Jurkat, Clone E6-1 (cell line): ENCODE data around the gene TSSK6.
"Not testable (repeated sequence)": the region's sequence is repeated elsewhere in the genome, so short reads cannot be mapped to it uniquely, and the experiment has no call there.

Experiments
- DNase-seq: peaks from one replicate; pipeline ENCODE4 v3.0.0-alpha.2; 2011; ENCODE audit warnings: low read depth, low spot score
- H3K4me3 ChIP-seq: 2 replicates; pipeline ENCODE4 v1.5.1; 2011; ENCODE audit warnings: mild to moderate bottlenecking, low read length, control low read depth, moderate library complexity

Gene TSSK6

GRCh38 chr19:19475015-19475765 lies 40.2 kb downstream of the TSSK6 start:
- DNase-seq, result no peak
- no peak overlapping the region for H3K4me3 ChIP-seq

- DNase-seq, H3K4me3 ChIP-seq: not testable (repeated sequence)
These were observed 43.2 kb downstream of the TSSK6 start for GRCh38 chr19:19472106-19472505.

GRCh38 chr19:19471682-19472081 lies 43.7 kb downstream of the TSSK6 start:
- no peak overlapping the region for H3K4me3 ChIP-seq
- no peak for DNase-seq

- no peak overlapping the region for H3K4me3 ChIP-seq
- DNase-seq, result no peak
These were observed 44.8 kb downstream of the TSSK6 start for GRCh38 chr19:19470579-19470978.

GRCh38 chr19:19468424-19469050 lies 46.8 kb downstream of the TSSK6 start:
- DNase-seq, result no peak
- H3K4me3 ChIP-seq, result no peak overlapping the region

DNA sequence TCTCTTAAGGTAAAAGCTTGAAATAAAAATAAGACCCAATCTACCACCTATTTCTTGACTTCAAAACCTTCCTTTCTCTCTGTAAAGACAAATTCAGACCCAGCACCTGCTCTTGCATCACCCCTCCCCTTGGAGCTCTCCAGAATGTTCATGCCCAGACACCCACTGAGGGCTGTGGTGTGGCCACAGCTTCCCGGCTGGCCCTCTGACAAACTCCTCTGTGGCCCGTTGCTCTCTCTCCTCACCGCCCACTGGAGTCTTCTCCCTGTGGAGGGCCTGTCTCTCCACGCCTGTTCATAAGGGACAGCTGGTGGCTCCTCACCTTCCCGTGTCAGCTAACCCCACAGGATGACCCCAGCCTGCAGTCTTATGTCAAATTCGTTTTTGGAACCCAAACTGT lies 49.1 kb downstream of the TSSK6 start:
- H3K4me3 ChIP-seq, result no peak overlapping the region
- no peak for DNase-seq

- no peak overlapping the region for H3K4me3 ChIP-seq
- DNase-seq, result no peak
These were observed 49.8 kb downstream of the TSSK6 start for GRCh38 chr19:19465436-19466070.

DNA sequence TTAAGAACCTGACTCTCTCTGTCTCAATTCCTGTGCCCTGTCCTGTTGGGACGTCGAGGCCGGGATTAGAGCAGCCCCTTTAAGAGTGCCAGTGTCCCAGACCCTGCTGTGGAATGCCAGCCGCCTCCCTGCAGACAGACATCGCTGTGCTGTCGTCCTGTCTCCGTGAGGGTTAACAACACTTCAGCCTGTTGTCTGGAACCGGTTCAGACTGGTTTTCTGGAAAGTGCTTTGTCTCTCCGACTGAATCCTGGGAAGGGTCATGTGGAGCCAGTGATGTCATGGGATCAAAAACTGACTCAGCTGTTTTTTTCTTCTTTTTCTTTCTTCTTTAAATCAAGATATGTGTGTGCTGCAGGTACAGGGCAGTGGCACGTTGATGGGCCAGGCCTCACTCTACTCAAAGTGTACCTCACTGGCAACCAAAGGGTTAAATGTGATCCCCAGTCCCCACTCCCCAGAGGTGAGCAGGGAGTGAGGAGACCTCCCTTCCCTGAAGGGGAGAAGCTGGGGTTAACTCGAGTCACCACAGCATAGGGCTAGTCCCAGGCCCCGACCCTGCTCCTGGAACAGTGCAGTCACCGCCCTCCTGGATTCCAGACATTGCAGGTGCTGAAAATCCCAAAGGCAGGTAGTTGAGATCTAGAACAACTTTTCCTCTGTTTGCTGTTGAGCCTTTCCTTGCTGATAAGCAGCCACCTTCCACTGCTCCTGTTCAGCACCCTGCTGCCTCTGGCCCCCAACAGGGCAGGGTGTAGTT lies 50.8 kb downstream of the TSSK6 start:
- H3K4me3 ChIP-seq, result no peak overlapping the region
- no peak for DNase-seq
